RPMI8226 (cell line): ENCODE measurements around the gene YAF2.
"Not testable (repeated sequence)": the region's sequence is repeated elsewhere in the genome, so short reads cannot be mapped to it uniquely, and the experiment has no call there.

Source experiments
- DNase-seq: peaks from one replicate; pipeline ENCODE4 v3.0.0-alpha.2; 2015

Gene YAF2

DNA sequence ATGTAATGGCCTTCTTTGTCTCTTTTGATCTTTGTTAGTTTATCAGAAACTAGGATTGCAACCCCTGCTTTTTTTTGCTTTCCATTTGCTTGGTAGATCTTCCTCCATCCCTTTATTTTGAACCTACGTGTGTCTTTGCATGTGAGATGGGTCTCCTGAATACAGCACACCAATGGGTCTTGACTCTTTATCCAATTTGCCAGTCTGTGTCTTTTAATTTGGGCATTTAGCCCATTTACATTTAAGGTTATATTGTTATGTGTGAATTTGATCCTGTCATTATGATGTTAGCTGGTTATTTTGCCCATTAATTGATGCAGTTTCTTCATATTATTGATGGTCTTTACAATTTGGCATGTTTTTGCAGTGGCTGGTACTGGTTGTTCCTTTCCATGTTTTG is 14.6 kb upstream of the YAF2 start:
- DNase-seq, result not testable (repeated sequence)

DNA sequence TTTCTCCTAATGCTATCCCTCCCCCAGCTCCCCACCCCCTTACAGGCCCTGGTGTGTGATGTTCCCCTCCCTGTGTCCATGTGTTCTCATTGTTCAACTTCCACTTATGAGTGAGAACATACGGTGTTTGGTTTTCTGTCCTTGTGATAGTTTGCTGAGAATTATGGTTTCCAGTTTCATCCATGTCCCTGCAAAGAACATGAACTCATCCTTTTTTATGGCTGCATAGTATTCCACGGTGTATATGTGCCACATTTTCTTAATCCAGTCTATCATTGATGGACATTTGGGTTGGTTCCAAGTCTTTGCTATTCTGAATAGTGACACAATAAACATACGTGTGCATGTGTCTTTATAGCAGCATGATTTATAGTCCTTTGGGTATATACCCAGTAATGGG is 11.0 kb upstream of the YAF2 start:
- not testable (repeated sequence) for DNase-seq

DNA sequence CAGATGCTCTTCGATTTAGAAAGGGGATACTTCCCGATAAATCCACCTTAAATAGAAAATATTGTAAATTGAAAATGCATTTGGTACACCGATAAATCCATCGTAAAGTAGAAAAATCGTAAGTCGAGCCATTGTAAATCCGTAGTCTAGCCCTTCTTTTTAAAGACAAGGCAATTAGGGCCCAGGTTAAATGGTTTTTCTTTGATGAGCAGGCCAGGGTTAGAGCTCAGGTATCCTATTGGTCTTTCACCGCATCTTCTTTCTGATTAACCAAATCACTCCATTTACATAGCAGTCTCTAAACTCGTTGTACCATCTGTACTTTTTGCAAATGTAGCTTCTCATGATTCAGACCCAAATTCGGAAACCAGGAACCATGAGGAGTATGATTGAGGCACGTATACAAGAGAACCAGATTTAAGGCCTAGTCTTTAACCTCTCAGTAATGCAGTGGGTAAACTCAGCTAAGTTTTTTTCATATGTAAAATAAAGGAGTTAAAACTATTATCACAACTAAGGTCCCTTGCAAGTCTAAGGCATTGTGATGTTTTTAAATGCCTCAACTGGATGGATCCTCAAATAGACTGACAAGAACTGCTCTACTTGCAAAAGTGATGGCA is 2.2 kb upstream of the YAF2 start:
- DNase-seq, result no peak

DNA sequence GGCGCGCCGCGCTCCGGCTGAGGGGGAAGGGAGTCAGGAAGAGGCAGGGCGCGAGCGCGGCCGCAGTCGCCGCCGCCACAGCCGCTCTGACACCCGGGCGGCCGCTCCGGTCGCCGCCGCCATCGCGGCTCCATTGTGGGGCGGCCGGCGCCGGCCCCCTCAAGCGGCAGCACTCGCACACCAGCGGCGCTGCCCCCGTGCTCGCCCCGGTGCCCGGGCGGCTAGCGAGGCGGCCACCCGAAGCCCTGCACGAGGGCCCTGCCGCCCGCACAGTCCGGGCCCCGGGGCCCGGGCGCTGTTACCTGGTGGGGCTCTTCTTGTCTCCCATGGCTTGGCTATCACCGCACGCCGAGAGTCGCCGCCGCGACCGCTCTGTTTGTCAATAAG is 202 bp downstream of the YAF2 start:
- no peak for DNase-seq

DNA sequence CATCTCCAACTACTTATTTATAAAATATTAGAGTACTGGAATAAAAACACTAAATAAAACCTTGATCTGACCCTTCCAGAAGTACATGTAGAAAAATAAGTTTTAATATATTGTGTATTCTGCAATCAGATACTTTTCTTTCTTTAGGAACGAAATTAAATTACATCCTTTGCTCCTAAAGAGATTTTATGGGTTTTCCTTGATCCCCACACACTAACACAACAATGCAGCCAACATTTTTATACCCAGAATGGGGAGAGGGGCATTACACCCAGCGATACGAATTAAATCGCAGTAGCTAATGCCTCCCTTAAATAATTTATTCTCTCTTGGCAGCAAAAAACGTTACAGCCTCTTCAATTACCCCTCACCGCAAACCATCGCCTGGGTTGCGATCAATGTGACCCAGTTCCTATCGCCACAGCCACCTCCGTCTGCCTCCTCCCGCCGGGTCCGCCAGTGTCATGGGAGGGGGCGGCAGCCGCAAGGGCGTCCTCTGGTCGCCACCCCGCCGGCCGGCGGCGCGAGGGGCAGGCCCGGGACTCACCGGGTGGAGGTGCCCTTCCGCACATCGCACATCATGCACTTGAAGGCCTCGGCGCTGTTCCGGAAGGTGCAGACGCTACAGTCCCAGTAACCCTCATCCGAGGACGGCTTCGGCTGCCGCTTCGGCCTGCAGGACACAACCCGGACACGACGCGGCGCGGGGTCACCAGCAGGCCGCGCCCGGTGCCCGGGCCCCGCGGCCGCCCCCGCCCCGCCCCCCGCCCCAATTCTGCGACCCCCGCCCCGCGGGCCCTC is 796 bp downstream of the YAF2 start:
- peak; percentile 88 for DNase-seq

DNA sequence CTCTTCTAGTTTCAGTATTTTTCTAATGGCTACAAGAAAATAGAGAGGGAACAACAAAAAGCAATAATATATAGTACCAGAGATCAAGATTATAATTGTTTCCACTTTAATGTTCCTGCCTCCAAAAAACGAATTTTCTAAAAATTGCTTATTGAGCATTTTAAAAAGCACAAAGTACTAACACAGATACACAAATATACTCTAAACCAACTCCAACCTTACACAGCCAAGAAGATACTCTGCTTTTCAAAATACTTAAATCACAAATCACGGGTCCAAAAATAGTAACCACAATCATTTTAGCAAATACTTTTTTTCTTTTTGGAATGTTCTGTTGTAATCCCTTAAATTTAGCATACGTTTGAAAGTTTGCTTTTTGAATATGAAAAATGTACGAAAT is 2.0 kb downstream of the YAF2 start:
- DNase-seq, result no peak

DNA sequence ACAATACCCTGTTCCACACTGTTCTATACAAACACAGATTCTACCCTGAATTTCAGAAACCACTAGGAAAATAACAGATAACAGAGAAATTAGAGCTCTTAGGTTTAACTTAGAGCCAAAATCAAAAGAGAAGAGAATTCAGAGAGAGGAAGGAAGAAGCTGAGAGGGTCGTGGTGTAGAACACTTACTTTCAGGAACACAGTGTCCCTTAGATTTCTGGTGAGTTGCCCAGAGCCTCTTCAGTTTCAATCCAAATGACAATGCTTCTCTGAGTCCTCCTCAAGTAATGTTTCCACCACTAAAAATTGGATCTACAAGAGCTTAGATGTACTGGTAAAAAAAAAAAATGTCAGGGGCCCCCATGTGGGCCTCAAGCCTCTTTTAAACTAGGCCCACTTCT is 2.6 kb downstream of the YAF2 start:
- DNase-seq, result no peak

DNA sequence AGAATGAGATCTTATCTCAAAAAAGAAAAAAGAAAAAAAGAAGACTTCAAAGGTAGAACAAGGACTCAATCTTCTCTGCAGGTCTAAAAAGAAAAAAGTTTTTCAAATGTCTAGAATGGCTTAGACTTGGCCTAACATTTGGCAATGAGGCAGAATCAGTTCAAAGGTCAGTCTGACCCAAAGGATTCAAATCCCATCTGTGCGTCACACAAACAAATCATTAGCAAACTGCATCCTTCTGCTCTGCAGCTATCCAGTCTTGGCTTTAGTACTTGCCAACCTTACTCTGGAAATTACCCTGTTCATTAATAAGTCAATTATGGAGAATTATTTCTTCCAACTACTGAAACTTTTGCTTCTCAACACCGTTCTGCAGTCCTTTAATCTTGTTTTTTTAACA is 3.1 kb downstream of the YAF2 start:
- DNase-seq, result no peak

DNA sequence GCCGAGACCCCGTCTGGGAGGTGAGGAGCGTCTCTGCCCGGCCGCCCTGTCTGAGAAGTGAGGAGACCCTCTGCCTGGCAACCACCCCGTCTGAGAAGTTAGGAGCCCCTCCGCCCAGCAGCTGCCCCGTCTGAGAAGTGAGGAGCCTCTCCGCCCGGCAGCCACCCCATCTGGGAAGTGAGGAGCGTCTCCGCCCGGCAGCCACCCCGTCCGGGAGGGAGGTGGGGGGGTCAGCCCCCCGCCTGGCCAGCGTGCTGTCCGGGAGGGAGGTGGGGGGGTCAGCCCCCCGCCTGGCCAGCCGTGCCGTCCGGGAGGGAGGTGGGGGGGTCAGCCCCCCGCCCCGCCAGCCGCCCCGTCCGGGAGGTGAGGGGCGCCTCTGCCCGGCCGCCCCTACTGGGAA is 10.5 kb downstream of the YAF2 start:
- DNase-seq, result not testable (repeated sequence)

DNA sequence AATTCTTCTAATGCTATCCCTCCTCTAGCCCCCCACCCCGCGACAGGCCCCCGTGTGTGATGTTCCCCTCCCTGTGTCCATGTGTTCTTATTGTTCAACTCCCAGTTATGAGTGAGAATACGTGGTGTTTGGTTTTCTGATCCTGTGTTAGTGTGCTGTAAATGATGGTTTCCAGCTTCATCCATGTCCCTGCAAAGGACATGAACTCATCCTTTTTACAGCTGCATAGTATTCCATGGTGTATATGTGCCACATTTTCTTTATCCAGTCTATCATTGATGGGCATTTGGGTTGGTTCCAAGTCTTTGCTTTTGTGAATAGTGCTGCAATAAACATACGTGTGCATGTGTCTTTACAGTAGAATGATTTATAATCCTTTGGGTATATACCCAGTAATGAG is 13.5 kb downstream of the YAF2 start:
- DNase-seq, result not testable (repeated sequence)

DNA sequence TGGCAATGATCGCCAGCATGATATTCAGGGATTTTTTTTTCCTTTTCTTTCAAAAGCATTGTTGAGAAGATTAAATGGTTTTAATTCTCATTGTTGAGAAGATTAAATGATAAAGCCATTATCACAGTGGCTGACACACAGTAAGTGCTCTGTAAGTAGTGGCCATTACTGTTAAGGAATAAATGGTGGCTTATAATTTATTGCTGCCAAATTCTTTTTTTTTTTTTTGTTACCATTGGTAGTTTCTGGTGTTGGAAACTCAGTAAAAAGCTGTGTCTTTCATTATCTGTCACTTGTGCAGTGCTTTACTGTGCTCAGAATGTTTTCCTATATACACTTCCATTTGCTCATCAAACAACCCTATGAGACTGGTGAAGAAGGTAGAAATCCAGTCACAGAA is 15.3 kb downstream of the YAF2 start:
- no peak for DNase-seq

DNA sequence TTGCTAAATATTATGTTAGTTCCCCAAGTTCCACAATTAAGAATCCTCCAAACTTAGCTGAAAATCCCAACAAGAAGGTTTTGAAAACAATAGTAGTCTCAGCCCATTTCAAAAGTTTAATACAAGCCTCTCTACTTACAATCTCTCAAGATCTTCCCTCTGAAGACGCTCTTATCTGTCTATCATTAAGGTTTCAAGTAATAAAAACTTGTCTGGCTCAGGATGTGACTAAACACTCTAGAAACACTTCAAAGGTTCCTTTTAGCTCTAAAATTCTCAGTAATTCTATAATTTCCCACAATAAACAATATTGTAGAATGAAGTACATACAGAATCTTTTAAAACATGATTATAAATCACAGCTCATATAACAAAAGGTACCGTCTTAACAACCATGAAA is 16.3 kb downstream of the YAF2 start:
- no peak for DNase-seq

DNA sequence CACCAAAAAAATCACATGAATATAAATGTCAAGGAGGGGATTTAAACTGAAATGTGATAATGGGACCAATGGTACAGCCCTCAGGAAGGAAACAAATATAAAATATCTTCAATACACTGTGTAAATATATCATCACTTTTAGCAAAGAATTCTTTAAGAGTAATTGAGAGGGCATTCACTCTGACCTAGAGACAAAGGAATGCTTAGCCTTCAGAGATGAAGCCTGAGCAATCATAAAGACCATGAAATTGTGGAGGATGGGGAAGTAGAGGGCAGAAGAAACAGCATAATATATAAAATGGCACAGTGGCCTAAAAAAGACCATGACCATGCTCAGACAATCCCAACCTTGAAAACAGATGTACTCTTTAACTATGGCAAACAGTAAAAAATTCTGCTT is 20.4 kb downstream of the YAF2 start:
- no peak for DNase-seq

DNA sequence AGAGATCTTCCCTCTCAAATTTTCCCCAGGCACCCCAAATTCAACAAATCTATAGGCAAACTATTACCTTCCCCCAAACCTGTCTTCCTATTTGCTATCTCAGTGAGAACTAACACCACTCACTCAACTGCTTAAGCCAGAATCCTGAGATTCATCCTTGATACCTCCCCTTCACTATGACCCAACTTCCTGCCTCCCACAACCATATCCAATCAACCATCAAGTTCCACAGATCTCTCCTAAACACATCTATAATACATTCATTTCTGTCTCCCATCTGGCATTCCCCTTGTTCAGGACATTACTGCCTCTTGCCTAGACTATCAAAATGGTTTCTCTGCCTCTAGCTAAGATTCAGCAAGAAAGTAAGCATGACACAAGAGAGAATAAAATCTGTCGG is 21.3 kb downstream of the YAF2 start:
- no peak for DNase-seq

DNA sequence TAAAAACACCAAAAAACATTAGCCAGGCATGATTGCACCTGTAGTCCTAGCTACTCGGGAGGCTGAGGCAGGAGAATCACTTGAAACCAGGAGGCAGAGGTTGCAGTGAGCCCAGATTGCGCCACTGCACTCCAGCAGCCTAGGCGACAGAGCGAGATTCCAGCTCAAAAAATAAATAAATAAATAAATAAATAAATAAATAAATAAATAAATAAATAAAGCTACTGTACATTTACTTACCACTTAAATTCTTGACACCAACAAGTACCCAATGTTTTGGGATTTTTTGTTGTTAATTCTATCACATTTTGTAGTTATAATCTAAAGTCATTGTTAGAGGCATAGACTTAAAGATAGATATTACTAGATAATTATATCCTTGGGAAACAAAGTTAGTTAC is 22.3 kb downstream of the YAF2 start:
- DNase-seq, result not testable (repeated sequence)

DNA sequence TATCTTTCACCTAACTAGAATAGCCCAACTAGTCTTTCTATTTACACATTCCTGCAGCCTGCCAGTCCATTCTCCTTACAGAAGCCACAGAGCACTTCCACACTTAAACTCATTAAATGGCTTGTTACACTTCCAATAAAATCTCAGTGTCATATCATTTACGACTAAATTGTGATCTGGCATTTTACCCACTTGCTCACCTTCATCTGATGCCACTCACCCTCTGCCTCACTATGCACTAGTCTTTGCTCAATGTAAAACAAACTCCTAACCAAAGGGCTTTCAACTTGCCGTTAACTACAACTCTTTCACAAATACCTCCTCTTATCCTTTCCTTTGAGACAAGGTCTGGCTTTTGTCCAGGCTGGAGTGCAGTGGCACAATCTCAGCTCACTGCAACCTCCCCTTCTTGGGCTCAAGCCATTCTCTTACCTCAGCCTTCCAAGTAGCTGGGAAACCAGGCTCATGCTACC is 24.1 kb downstream of the YAF2 start:
- DNase-seq, result no peak

DNA sequence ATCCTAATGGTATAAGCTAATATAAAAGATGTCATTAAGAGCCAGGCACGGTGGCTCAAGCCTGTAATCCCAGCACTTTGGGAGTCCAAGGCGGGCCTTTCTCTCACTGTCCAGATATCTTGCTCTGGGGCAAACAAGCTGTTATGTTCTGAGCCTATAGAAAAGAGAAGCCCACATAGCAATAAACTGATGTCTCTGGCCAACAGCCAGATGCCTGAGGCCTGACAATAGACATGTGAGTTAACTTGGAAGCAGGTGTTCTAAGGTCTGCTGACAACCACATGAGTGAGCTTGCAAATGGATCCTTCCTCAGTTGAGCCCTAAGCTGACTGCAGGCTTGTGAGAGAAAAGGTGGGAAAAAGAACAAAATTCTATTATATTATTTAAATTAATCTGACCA is 25.0 kb downstream of the YAF2 start:
- peak; percentile 88 for DNase-seq

DNA sequence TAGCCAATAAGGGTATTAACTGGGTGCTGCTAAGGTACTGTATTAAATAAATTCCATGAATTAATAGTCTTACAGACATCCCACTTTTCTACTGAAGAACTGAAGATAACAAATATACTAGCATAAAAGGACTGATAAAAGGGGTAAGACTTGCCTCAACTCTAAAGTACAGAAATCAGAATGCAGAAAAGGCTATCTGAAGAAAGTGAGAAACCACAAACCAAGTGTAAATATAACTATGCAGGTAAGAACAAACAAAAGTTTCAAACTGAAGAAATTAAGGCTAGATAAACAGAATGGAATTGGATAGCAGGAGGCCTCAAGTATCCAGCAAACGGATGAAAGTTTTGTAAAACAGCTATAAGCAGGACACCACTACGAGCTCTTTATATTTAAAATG is 29.5 kb downstream of the YAF2 start:
- no peak for DNase-seq

DNA sequence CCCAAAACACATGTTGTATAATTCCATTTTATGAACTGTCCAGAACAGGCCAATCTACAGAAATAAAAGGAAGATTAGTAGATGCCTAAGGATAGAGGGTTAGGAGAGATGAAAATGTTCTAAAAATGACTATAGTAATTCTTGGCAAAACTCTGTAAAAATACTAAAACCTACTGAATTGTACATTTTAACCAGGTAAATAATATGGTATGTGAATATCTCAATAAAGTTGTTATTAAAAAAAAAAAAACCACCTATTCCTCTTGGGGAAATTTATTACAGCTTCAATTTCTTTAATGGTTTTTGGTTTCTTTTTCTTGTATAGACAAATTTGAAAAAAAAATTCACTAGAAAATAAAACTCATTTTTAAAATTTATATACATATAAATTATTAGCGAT is 33.2 kb downstream of the YAF2 start:
- DNase-seq, result no peak

DNA sequence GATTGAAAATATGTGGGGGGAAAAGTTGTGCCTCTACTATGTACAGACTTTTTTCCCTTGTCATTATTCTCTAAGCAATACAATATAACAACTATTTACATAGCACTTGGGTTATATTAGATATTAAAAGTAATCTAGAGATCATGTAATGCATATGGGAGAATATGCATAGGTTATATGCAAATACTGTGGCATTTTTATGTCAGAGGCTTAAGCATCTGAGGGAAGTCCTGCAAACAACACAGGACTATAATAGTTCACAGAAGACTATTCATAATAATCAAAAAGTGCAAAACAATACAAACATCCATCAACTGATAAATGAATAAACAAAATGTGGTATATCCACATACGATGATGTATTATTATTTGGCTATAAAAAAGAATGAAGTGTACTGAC is 33.7 kb downstream of the YAF2 start:
- no peak for DNase-seq

DNA sequence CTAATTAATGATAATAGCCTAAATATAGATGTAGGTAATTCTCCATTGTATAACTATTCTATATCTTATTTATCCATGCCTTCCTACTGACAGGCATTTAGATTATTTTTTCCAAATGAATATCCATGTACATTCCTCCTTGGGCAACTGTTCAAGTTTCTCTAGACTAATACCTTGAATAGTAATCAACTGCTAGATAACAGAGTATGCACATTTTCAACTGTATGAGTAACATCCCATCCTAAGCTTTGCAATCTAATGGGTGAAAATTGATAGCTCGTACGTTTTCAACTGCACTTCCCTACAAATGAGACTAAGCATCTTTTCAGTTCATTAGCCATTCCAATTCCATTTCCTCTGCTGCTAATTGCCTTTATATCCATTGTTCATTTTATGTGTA is 37.0 kb downstream of the YAF2 start:
- no peak for DNase-seq

DNA sequence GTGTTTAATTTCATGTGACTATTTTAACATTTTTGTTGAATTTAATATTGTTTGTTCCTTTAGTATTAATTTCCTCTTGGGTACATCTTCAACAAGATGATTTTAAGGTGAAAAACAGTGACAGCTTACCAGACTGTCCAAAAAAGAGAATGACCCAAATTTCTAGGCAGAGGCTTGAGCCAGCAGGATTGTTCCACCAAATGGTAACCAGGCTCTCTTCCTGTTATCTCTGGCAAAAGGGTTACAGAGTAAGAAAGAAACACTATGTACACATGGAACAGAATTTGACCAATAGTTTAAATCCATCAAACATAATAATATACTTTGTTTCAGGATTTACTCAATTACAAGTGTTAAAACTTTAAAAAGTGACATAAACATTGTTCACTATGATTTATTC is 39.0 kb downstream of the YAF2 start:
- no peak for DNase-seq

DNA sequence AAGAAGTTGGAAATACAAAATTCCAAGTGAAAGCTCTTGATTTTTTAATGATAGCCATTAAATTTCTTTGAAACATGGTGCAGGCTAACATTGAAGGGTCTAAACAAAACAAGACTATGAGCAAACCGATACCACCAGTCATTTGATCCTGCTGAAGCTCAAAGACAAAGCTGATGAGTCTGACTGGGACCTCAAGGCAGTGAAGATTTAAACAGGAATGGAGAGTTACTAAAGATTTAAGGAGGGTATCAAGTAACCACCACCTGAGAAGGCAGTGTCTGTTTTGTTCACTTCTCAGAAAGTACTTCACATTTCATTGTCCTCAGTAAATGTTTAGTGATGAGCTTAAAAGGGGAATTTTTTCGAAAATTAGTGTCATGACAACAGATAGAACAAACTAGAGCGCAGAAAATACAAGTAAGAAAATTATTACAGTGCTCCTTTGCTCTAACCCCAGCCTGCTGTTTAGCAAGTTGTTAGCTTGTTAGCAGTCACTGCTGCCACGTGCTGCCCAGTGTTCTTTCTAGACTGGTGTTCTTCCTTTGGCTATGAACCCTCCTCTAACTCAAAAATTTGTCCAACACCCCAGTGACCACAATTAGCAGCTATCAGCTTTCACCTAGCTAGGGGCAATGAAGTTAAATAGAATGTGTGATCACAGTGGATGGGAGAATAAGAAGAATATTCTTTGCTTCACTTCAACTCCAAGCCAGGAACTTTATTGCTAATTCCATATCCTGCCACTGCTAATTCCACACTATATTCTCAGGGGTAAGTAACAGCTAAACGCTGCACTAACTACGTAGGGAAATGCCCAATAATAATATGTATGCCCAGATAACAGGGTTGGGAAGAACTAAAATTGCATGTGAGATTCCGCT is 41.1 kb downstream of the YAF2 start:
- DNase-seq, result no peak

DNA sequence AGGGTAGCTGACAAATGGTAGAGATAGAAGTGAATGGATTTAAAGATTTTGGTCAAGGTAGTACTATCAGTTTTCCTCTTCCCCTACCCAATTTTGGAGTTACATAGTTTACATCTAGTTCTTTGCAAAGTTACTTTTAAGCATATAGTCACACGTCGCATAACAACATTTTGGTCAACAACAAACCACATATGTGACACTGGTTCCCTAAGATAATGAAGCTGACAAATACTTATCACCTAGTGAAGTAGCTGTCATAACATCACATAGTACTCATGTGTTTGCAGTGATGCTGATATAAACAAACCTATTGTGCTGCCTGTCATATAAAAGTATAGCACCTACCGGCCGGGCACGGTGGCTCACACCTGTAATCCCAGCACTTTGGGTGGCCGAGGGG is 45.4 kb downstream of the YAF2 start:
- DNase-seq, result no peak
